Dedifferentiated amniotic fluid mesenchymal stem cell (primary cell): Measurements from ENCODE around the gene ZBED1.
"Not testable (repeated sequence)": the region's sequence is repeated elsewhere in the genome, so short reads cannot be mapped to it uniquely, and the experiment has no call there.

Experiments
- DNase-seq: peaks from one replicate; pipeline ENCODE4 v3.0.0-alpha.2; 2016; ENCODE audit errors: extremely low spot score

Gene ZBED1

GRCh38 chrX:2500803-2501558, at the start of gene ZBED1, which contains the start of gene DHRSX:
Gene ZBED1, minus strand, starts transcription at chrX:2500976. Its CDS starts 10,257 bp downstream, at chrX:2490719.
Gene DHRSX, minus strand, starts transcription at chrX:2500976. Its CDS starts 51 bp downstream, at chrX:2500925.
- DNase-seq = no peak

GRCh38 chrX:2549876-2550275, 49.1 kb upstream of the ZBED1 start:
- no peak for DNase-seq

GRCh38 chrX:2548711-2549423, 48.1 kb upstream of the ZBED1 start:
- no peak for DNase-seq

GRCh38 chrX:2547736-2548135, 47.0 kb upstream of the ZBED1 start:
- no peak for DNase-seq

GRCh38 chrX:2546496-2546895, 45.7 kb upstream of the ZBED1 start:
- no peak for DNase-seq

GRCh38 chrX:2545144-2545543, 44.4 kb upstream of the ZBED1 start:
- no peak for DNase-seq

- DNase-seq = no peak
Measured at GRCh38 chrX:2542826-2543521, 42.2 kb upstream of the ZBED1 start.

- no peak for DNase-seq
Measured at GRCh38 chrX:2541603-2542002, 40.8 kb upstream of the ZBED1 start.

GRCh38 chrX:2540426-2540947, 39.7 kb upstream of the ZBED1 start:
- no peak for DNase-seq

- no peak for DNase-seq
Measured at GRCh38 chrX:2539586-2539985, 38.8 kb upstream of the ZBED1 start.

- DNase-seq = no peak
Measured at GRCh38 chrX:2538031-2538757, 37.4 kb upstream of the ZBED1 start.

- no peak for DNase-seq
Measured at GRCh38 chrX:2536974-2537373, 36.2 kb upstream of the ZBED1 start.

- DNase-seq = no peak
Measured at GRCh38 chrX:2536141-2536540, 35.4 kb upstream of the ZBED1 start.

GRCh38 chrX:2534261-2535021, 33.7 kb upstream of the ZBED1 start:
- not testable (repeated sequence) for DNase-seq

GRCh38 chrX:2533424-2533823, 32.6 kb upstream of the ZBED1 start:
- DNase-seq = no peak

GRCh38 chrX:2526390-2526789, 25.6 kb upstream of the ZBED1 start:
- DNase-seq = no peak

GRCh38 chrX:2523911-2524310, 23.1 kb upstream of the ZBED1 start:
- DNase-seq = no peak

GRCh38 chrX:2521927-2522386, 21.2 kb upstream of the ZBED1 start:
- DNase-seq = no peak

- DNase-seq = no peak
Measured at GRCh38 chrX:2521092-2521926, 20.5 kb upstream of the ZBED1 start.

GRCh38 chrX:2520539-2520938, 19.8 kb upstream of the ZBED1 start:
- no peak for DNase-seq
